IMR-90 (cell line): ENCODE results near the gene GATA1. TPM values are rescaled to one million over a fixed set of nuclear protein-coding genes. Genes with fewer than 3 reads are reported as not detected.

ENCODE experiments used
- ATAC-seq: fragments of 200-7000 bp; cut with Tn5 transposase; 2 replicates; pipeline ENCODE4 v1.9.1; 2020; ENCODE audit warnings: low read depth, mild to moderate bottlenecking, moderate library complexity
- BruUV-seq: library from RNA; stranded (reverse); fragments of 400-500 nt; replicated peaks from 2 replicates; lab custom pipeline; 2021; lab: Mats Ljungman, UMichigan
- CTCF ChIA-PET: fragments of 300-600 bp; formaldehyde crosslinking; extraction: SDS; loops from one replicate; lab custom pipeline; 2021; ENCODE audit warnings: antibody characterized with exemption; lab: Yijun Ruan, JAX
- POLR2A ChIA-PET: fragments of 300-600 bp; sonication (Branson Sonifier 250); formaldehyde crosslinking; loops from one replicate; lab custom pipeline; 2022; ENCODE audit warnings: antibody characterized with exemption; ENCODE audit not compliant: unreplicated experiment; lab: Charles Lee
- DNase-seq: peaks from one replicate; pipeline ENCODE4 v3.0.0; 2013
- H2AFZ ChIP-seq: replicated peaks from 2 replicates; pipeline ENCODE3; 2013; ENCODE audit warnings: low read length, mild to moderate bottlenecking; ENCODE audit not compliant: poor library complexity
- H2AK5ac ChIP-seq: 2 replicates; pipeline ENCODE4 v1.6.1; 2013; ENCODE audit warnings: low read depth, low read length, inconsistent platforms
- H2AK9ac ChIP-seq: replicated peaks from 2 replicates; pipeline ENCODE3; 2013; ENCODE audit warnings: mild to moderate bottlenecking, low read depth, low read length, moderate library complexity; ENCODE audit not compliant: poor library complexity
- H2BK120ac ChIP-seq: 2 replicates; pipeline ENCODE4 v1.6.1; 2013; ENCODE audit warnings: low read depth, low read length, inconsistent platforms
- H2BK15ac ChIP-seq: 3 replicates; pipeline ENCODE4 v1.6.1; 2013; ENCODE audit warnings: low read depth, low read length, inconsistent platforms
- H2BK20ac ChIP-seq: 2 replicates; pipeline ENCODE4 v1.6.1; 2013; ENCODE audit warnings: low read depth, mild to moderate bottlenecking, inconsistent platforms, low read length, moderate library complexity
- H2BK5ac ChIP-seq: 2 replicates; pipeline ENCODE4 v1.6.1; 2013; ENCODE audit warnings: mild to moderate bottlenecking, low read depth, low read length, inconsistent platforms; ENCODE audit not compliant: poor library complexity, severe bottlenecking
- H3K14ac ChIP-seq: replicated peaks from 2 replicates; pipeline ENCODE4 v1.6.1; 2013; ENCODE audit warnings: low read depth, low read length, inconsistent platforms
- H3K18ac ChIP-seq: 2 replicates; pipeline ENCODE4 v1.6.1; 2013; ENCODE audit warnings: low read depth, low read length, control low read depth
- H3K23ac ChIP-seq: 2 replicates; pipeline ENCODE4 v1.6.1; 2013; ENCODE audit warnings: low read depth, low read length, inconsistent platforms
- H3K27ac ChIP-seq: 2 replicates; pipeline ENCODE4 v1.5.1; 2013; ENCODE audit warnings: mild to moderate bottlenecking, control low read depth, low read length; ENCODE audit not compliant: insufficient read depth
- H3K27me3 ChIP-seq: 2 replicates; pipeline ENCODE4 v1.6.1; 2013; ENCODE audit warnings: low read length; ENCODE audit not compliant: control insufficient read depth, insufficient read depth
- H3K36me3 ChIP-seq: 2 replicates; pipeline ENCODE4 v1.6.1; 2013; ENCODE audit warnings: low read length, mixed read lengths; ENCODE audit not compliant: control insufficient read depth, insufficient read depth
- H3K4ac ChIP-seq: 2 replicates; pipeline ENCODE4 v1.6.1; 2013; ENCODE audit warnings: low read depth, low read length, inconsistent platforms
- H3K4me1 ChIP-seq: 2 replicates; pipeline ENCODE4 v1.6.1; 2013; ENCODE audit warnings: low read length, mixed read lengths; ENCODE audit not compliant: control insufficient read depth, insufficient read depth
- H3K4me2 ChIP-seq: 2 replicates; pipeline ENCODE4 v1.6.1; 2013; ENCODE audit warnings: low read depth, mild to moderate bottlenecking, control low read depth, low read length, moderate library complexity
- H3K4me3 ChIP-seq: 2 replicates; pipeline ENCODE4 v1.5.1; 2013; ENCODE audit warnings: low read depth, mild to moderate bottlenecking, control low read depth, low read length, moderate library complexity; ENCODE audit not compliant: insufficient read depth
- H3K56ac ChIP-seq: 2 replicates; pipeline ENCODE4 v1.6.1; 2013; ENCODE audit warnings: low read length, inconsistent platforms; ENCODE audit not compliant: insufficient read depth; ENCODE audit errors: extremely low read depth
- H3K79me1 ChIP-seq, 2 experiments: 2 replicates each; pipeline ENCODE4 v1.6.1; 2013; ENCODE audit warnings: low read length in 2 of 2, inconsistent platforms in 1 of 2, low read depth in 1 of 2
- H3K9ac ChIP-seq: 2 replicates; pipeline ENCODE4 v1.6.1; 2013; ENCODE audit warnings: low read depth, low read length, control low read depth
- H3K9me1 ChIP-seq: 2 replicates; pipeline ENCODE4 v1.6.1; 2013; ENCODE audit warnings: low read length, inconsistent platforms; ENCODE audit not compliant: insufficient read depth
- H3K9me3 ChIP-seq: 2 replicates; pipeline ENCODE4 v1.6.1; 2013; ENCODE audit warnings: low read length; ENCODE audit not compliant: control insufficient read depth, insufficient read depth
- H4K20me1 ChIP-seq: 2 replicates; pipeline ENCODE4 v1.6.1; 2013; ENCODE audit warnings: low read length, inconsistent platforms; ENCODE audit not compliant: insufficient read depth
- H4K5ac ChIP-seq: 2 replicates; pipeline ENCODE4 v1.6.1; 2013; ENCODE audit warnings: mild to moderate bottlenecking, low read depth, low read length, control low read depth
- H4K8ac ChIP-seq, 2 experiments: 2 replicates each; pipeline ENCODE4 v1.6.1; 2013; ENCODE audit warnings: low read depth in 2 of 2, low read length in 2 of 2, control low read depth in 1 of 2, inconsistent platforms in 1 of 2
- H4K91ac ChIP-seq: 2 replicates; pipeline ENCODE4 v1.6.1; 2013; ENCODE audit warnings: low read depth, low read length, inconsistent platforms; ENCODE audit not compliant: insufficient read depth
- BHLHE40 ChIP-seq: fragments of 150-350 bp; IDR thresholded peaks from 2 replicates; pipeline ENCODE4 v1.6.1; 2016; ENCODE audit warnings: mild to moderate bottlenecking, low read depth, low read length
- CEBPB ChIP-seq: IDR thresholded peaks from 2 replicates; pipeline ENCODE4 v1.6.1; 2012; ENCODE audit warnings: low read depth, low read length, improper control_type of control experiment
- CHD1 ChIP-seq: IDR thresholded peaks from 2 replicates; pipeline ENCODE4 v1.6.1; 2012; ENCODE audit warnings: low read depth, low read length, improper control_type of control experiment
- CTCF ChIP-seq: conservative IDR thresholded peaks from 2 replicates; pipeline ENCODE4 v1.5.1; 2012; ENCODE audit warnings: mild to moderate bottlenecking, low read depth, low read length, improper control_type of control experiment
- ELK1 ChIP-seq: fragments of 150-350 bp; IDR thresholded peaks from 2 replicates; pipeline ENCODE4 v1.6.1; 2016; ENCODE audit warnings: low read depth, mild to moderate bottlenecking, low read length, moderate library complexity, borderline replicate concordance
- FOS ChIP-seq: fragments of 150-350 bp; IDR thresholded peaks from 2 replicates; pipeline ENCODE4 v1.6.1; 2016; ENCODE audit warnings: low read depth, low read length
- MAFK ChIP-seq: IDR thresholded peaks from 2 replicates; pipeline ENCODE4 v1.6.1; 2012; ENCODE audit warnings: low read depth, low read length, improper control_type of control experiment
- MAZ ChIP-seq: IDR thresholded peaks from 2 replicates; pipeline ENCODE4 v1.6.1; 2012; ENCODE audit warnings: low read depth, mild to moderate bottlenecking, low read length, improper control_type of control experiment, moderate library complexity, borderline replicate concordance
- MXI1 ChIP-seq: IDR thresholded peaks from 2 replicates; pipeline ENCODE4 v1.6.1; 2012; ENCODE audit warnings: low read depth, mild to moderate bottlenecking, low read length, moderate library complexity, borderline replicate concordance
- NFE2L2 ChIP-seq: fragments of 150-350 bp; IDR thresholded peaks from 2 replicates; pipeline ENCODE4 v1.6.1; 2016; ENCODE audit warnings: low read depth, mild to moderate bottlenecking, low read length
- POLR2A ChIP-seq: IDR thresholded peaks from 2 replicates; pipeline ENCODE4 v1.6.1; 2012; ENCODE audit warnings: mild to moderate bottlenecking, low read depth, low read length
- RAD21 ChIP-seq: IDR thresholded peaks from 2 replicates; pipeline ENCODE4 v1.6.1; 2012; ENCODE audit warnings: low read length, improper control_type of control experiment
- RCOR1 ChIP-seq: IDR thresholded peaks from 2 replicates; pipeline ENCODE4 v1.6.1; 2012; ENCODE audit warnings: mild to moderate bottlenecking, low read length, improper control_type of control experiment; ENCODE audit not compliant: insufficient replicate concordance
- RFX5 ChIP-seq: IDR thresholded peaks from 2 replicates; pipeline ENCODE4 v1.8.0; 2012; ENCODE audit warnings: low read depth, mild to moderate bottlenecking, low read length, moderate library complexity
- SMC3 ChIP-seq: fragments of 150-350 bp; IDR thresholded peaks from 2 replicates; pipeline ENCODE4 v1.6.1; 2016; ENCODE audit warnings: low read depth, mild to moderate bottlenecking, antibody characterized with exemption, low read length, moderate library complexity
- USF2 ChIP-seq: fragments of 150-350 bp; IDR thresholded peaks from 2 replicates; pipeline ENCODE4 v1.6.1; 2017; ENCODE audit warnings: mild to moderate bottlenecking, antibody characterized with exemption, low read length, low read depth
- WGBS, 2 experiments: methylation state at CpG; one replicate each; pipeline versions ENCODE4 v1.1.5 to v1.1.7; 2013; ENCODE audit warnings: missing lambda C conversion rate in 2 of 2; ENCODE audit not compliant: insufficient read length in 1 of 2; ENCODE audit errors: extremely low coverage in 2 of 2; 5-methylcytosine and 5-hydroxymethylcytosine counted together
- dilution Hi-C: fragments of 300-500 bp; cut with HindIII; formaldehyde crosslinking; loops from one replicate; pipeline ENCODE4 v1.14.3; 2018; ENCODE audit warnings: low sequenced_read_pairs; ENCODE audit not compliant: unreplicated experiment
- in situ Hi-C: fragments of 300-500 bp; cut with MboI; formaldehyde crosslinking; loops from 3 replicates; pipeline ENCODE4 v1.14.3; 2019; ENCODE audit warnings: low sequenced_read_pairs, inconsistent platforms, mixed read lengths
- intact Hi-C: fragments of 100-400 bp; cut with micrococcal nuclease; formaldehyde crosslinking; loops from 2 replicates; pipeline ENCODE4 v1.10.0; 2022
- polyA plus RNA-seq, 3 experiments: library from polyadenylated mRNA; depleted of rRNA; stranded (reverse); fragments of >200 nt; gene quantifications; 2 replicates each; pipeline ENCODE4 v1.2.3, GENCODE V29; 2012; ENCODE audit warnings: low replicate concordance in 1 of 3
- total RNA-seq: library from RNA; depleted of rRNA; stranded (reverse); fragments of >200 nt; gene quantifications from 2 replicates; pipeline ENCODE4 v1.2.3, GENCODE V29; 2012

GATA1 gene
- total and polyA plus RNA-seq, 2 of the 4 experiments (the other 2 are of a cell fraction): not detected

GRCh38 chrX:48745222-48745621 is 41.2 kb upstream of the GATA1 start:
- no CpG with 5 or more reads among the region's 4 CpGs for WGBS, 2 experiments
- no peak overlapping the region for H3K14ac ChIP-seq
- peaks cover 4% of the 10 kb centered on the region; the same call in 1 of the 2 replicates for H3K27me3 ChIP-seq
- no peak overlapping the region for H2AK5ac ChIP-seq
- no peak overlapping the region for H2BK120ac ChIP-seq
- in situ Hi-C loops: no loop called here
- H4K5ac ChIP-seq: no peak overlapping the region
- no peak overlapping the region for H3K9ac ChIP-seq
- no peak overlapping the region for H4K8ac ChIP-seq
- no peak overlapping the region for H3K4me2 ChIP-seq
- ChIA-PET POLR2A (no interaction called here), CTCF (no interaction called here)
- H3K27ac ChIP-seq: no peak overlapping the region
- no TSS peak for BruUV-seq
- no peak overlapping the region for H3K4ac ChIP-seq
- no peak overlapping the region for H4K91ac ChIP-seq
- DNase-seq: no peak
- H3K9me1 ChIP-seq: no peaks in the 10 kb centered on the region
- no peaks in the 10 kb centered on the region; the same call in 1 of the 2 replicates for H3K9me3 ChIP-seq
- no peaks in the 10 kb centered on the region for H3K79me1 ChIP-seq
- no peaks in the 10 kb centered on the region for H4K20me1 ChIP-seq
- H3K4me3 ChIP-seq: no peak overlapping the region
- TF ChIP-seq MAFK: no peak
- TF ChIP-seq MXI1: no peak
- no peak for TF ChIP-seq RFX5
- no peak for TF ChIP-seq CTCF
- no peak for TF ChIP-seq RAD21
- TF ChIP-seq FOS: no peak
- TF ChIP-seq CHD1: no peak
- TF ChIP-seq MAZ: no peak
- TF ChIP-seq ELK1: no peak
- no peak for TF ChIP-seq USF2
- TF ChIP-seq SMC3: no peak
- TF ChIP-seq BHLHE40: no peak
- TF ChIP-seq RCOR1: no peak
- TF ChIP-seq CEBPB: no peak
- TF ChIP-seq POLR2A: no peak
- no peak for TF ChIP-seq NFE2L2
- no peak overlapping the region for H2BK20ac ChIP-seq
- intact Hi-C loops: no loop called here
- H3K36me3 ChIP-seq: no peaks in the 10 kb centered on the region
- no peak overlapping the region for H2AFZ ChIP-seq
- H3K56ac ChIP-seq: no peak overlapping the region
- dilution Hi-C loops: no loop called here
- H2BK15ac ChIP-seq: no peak overlapping the region
- H3K18ac ChIP-seq: no peak overlapping the region
- ATAC-seq: no peak
- H2AK9ac ChIP-seq: no peak overlapping the region
- no peak overlapping the region for H3K23ac ChIP-seq
- no peaks in the 10 kb centered on the region for H3K4me1 ChIP-seq
- no peak overlapping the region for H2BK5ac ChIP-seq
